HG03378 (cell line): ENCODE results near the gene CUTA.

Experiments
- ATAC-seq: cut with Tn5 transposase; IDR thresholded peaks from one replicate; pipeline ENCODE4 v1.9.1; 2021; ENCODE audit warnings: mild to moderate bottlenecking, moderate library complexity; ENCODE audit not compliant: unreplicated experiment

Gene CUTA, protein sequence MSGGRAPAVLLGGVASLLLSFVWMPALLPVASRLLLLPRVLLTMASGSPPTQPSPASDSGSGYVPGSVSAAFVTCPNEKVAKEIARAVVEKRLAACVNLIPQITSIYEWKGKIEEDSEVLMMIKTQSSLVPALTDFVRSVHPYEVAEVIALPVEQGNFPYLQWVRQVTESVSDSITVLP

DNA sequence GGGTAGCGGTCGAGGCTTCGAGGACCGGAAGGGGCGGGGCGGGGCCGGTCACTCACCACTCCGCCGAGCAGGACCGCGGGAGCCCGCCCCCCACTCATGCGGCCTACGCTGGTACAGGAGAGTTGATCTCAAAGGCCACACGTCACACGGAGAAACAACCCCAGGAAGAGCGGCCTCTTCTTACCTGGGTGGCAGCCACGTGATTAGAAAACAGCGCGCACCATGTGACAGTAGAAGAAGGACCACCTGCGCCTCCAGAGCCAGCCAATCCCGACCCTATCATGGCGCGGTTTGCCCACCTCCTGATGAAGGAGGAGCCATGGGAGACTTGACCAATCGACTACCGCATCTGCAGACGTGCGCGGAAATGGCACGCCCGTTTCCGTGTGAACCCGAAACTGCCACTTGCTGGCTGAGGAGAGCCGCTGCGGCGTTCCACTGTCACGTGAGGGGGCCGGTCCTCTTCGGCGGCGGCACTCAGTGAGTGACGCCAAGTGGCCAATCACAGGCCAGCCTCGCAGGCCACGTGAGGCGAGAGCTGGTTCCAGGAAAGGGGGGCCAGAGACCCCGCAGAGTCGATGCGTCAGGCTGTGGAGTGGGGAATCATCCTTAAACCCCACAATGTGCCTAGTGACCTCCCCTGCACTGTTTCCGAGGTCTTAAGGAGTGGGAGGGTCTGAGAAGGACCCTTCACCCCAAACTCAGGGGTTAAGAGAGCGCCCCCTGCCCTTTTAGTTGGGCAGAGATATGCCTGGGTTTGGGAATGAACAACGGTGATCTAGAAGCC lies at the start of gene CUTA:
Gene CUTA, minus strand, starts transcription at position 205 of the 787 bp plus-strand sequence. Its CDS starts 107 bp downstream, at position 98.
- peak; percentile 82 for ATAC-seq

DNA sequence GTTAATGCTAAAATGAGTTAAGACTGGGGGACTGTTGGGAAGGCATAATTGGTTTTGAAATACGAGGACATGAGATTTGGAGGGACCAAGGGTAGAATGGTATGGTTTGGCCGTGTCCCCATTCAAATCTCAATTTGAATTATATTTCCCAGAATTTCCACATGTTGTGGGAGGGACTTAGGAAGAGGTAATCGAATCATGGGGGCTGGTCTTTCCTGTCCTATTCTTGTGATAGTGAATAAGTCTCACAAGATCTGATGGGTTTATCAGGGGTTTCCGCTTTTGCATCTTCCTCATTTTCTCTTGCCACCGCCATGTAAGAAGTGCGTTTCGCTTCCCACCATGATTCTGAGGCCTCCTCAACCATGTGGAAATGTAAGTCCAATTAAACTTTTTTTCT lies 49.2 kb upstream of the CUTA start:
- ATAC-seq, result no peak

DNA sequence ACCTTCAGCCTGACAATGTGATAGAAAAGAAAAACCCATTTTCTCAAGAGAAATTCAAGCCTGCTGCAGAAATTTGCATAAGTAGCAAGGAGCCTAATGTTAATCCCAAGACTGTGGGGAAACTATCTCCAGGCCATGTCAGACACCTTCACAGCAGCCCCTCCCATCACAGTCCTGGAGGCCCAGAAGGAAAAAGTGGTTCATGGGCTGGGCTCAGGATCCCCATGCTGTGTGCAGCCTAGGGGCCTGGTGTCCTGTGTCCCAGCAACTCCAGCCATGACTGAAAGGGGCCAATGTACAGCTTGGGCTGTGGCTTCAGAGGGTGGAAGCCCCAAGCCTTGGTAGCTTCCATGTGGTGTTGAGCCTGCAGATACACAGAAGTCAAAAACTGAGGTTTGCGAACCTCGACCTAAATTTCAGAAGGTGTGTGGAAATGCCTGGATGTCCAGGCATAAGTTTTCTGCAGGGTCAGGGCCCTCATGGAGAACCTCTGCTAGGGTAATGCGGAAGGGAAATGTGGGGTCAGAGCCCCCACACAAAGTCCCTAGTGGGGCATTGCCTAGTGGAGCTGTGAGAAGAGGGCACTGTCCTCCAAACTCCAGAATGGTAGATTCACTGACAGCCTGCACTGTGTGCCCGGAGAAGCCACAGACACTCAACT lies 48.3 kb upstream of the CUTA start:
- no peak for ATAC-seq

DNA sequence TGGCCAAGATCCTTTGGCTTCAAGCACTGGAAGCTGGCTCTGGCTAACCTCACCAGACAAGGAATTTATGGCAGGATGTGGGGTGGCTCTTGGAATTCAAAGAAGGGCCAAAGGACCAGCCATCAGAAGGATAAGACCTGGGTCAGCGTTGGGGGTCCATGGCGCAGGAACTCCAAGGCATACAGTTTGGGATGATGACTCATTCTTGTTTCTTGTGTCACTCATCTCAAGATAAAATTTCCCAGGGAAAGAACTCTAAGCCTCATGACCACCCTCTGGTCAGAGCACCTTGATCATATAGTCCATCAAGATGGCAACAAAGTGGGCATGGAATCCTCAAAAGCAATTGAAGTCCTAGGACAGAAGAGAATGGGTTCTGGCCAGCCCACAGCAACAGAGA lies 41.3 kb upstream of the CUTA start:
- ATAC-seq, result no peak

DNA sequence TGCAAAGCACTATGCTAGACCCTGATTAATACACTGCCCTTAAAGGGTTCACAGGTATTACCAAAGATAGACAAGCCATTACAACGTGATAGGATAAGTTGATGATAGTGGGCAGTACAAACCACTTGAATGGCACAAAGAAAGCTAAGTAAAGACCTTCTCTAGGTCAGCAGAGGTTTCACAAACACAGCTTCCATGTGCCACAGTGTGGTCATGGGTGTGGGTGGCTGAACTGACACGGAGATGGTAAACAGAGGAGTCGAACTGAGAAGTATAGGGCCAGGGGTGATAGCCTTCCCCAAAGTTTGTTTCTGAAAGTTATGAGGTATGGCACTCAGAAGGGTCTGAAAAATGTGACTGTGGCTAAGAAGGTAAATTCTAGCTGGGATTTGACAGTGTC lies 40.8 kb upstream of the CUTA start:
- ATAC-seq, result no peak

DNA sequence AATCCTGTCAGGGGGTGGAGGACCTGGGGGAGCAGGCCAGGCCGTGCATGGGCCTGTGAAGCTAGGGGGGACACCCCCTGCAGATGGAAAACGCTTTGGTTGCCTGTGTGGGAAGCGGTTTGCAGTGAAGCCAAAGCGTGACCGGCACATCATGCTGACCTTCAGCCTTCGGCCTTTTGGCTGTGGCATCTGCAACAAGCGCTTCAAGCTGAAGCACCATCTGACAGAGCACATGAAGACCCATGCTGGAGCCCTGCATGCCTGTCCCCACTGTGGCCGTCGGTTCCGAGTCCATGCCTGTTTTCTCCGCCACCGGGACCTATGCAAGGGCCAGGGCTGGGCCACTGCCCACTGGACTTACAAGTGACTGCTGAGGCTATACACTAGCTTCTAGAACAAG lies 38.2 kb upstream of the CUTA start:
- no peak for ATAC-seq

DNA sequence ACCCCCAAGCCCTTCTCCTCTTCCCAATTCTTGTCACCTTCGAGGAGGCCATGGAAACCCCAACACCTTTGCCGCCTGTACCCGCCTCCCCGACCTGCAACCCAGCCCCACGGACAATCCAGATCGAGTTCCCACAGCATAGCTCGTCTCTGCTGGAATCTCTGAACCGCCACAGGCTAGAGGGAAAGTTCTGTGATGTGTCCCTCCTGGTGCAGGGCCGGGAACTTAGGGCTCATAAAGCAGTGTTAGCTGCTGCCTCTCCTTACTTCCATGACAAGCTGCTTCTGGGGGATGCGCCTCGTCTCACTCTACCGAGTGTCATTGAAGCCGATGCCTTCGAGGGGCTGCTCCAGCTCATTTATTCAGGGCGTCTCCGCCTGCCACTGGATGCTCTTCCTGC lies 37.1 kb upstream of the CUTA start:
- no peak for ATAC-seq

DNA sequence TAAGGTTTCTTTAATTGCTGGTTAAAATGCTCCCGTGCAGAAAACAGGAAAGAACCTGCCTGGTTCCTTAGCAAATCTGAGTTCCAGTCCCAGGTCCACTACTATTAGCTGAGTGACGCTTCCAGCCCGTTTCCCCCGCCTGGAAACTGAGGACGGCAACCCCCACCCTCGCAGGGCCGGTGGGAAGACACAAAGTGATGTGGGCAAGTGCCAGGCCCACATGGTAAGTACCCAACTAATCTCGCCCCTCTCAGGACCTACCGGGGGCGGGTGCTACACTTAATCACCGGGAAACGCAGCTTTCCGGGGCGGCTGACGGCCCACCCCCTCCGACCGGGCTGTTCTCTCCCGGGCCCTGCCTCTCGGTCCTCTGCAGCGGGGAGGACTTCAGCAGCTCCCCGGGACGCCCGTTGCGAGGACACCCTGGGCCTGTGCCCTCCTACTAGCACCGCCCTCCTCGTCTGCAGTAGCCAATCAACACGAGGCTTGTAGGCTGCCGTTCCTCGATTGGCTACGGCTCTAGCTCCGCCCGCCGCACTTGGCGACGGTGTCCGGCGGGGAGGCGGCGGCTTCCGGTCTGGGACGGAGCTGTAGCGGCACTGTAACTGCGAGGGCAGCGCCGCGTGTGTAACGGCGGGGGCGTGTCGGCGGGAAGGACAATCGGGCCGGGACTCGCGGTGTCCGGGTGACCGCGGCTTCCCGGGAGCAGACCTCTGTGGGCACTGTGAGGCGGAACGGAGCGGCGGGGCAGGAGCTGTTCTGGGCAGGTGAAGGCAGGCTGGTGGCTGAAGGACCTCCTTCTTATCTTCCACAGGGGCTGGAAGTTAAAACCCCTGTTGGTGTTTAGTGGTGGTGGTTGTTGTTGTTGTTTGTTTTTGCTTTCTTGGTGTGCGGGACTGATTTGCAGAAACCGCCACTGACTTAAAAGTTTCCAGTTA lies 36.4 kb upstream of the CUTA start, which contains the start of gene ZBTB9:
Gene ZBTB9, plus strand, starts transcription at position 568 of the 938 bp plus-strand sequence. CDS start 525 bp downstream, outside the sequence.
- ATAC-seq, result peak; percentile 91

DNA sequence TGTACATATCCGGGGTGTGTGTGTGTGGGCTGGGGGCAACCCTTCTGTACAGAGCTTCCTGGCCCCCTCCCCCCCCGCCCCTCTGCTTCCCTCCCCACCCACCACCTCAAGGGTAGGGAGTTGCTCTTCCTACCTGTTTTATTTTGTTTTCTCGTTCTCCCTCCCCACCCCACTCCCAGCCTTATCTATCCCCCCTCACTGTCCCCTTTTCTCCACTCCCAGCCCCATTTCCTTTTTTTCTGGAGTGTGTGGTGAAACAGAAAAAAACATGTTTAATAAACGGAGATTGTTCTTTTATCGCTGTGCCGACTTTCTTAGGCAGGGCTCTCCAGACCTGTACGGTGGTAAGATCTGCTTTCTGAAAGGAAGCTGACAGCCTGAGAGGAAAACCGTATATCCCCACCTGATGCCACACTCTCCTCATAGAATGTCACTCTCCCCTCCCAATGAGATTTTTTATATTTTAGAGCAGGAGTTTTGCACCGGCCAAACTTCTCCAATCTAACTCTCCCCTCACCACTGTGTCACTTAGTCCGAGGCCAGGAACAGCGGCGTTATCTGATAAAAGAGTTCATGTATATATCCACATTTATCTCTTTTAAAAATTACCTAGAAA lies 35.6 kb upstream of the CUTA start:
- no peak for ATAC-seq

DNA sequence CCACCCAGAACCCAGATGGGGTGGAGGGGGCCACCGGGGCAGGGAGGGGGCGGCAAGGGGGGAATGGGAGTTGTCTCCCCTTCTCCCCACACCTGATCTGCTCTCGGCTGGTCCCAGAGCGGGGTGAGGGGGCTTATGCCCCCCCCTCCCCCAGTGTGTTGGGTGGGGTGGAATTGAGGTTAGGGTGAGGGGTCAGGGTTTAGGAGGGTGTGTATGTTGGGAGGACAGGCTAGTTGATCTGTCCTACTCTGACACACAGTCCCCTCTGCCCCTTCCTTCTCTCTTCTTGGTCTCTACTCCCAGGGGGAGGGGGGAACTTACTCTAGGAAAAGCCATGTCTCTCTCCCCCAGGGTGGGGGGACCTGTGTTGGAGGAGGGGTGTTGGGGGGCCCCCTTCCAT lies 34.6 kb upstream of the CUTA start:
- no peak for ATAC-seq

DNA sequence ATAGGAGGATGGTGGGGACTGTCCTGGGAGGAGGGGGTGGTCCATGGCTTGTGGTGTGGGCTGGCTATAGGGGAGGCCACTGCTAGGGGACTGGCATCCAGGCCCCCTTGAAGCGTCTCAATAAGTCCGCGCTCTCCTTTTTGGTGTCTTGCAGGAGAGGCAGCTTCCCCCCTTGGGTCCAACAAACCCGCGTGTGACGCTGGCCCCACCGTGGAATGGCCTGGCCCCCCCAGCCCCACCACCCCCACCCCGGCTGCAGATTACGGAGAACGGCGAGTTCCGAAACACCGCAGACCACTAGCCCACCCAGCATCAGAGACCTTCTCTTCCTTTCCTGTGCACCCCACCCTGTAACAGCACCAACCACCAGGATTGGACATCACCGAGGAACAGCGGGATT lies 33.7 kb upstream of the CUTA start:
- ATAC-seq, result no peak

DNA sequence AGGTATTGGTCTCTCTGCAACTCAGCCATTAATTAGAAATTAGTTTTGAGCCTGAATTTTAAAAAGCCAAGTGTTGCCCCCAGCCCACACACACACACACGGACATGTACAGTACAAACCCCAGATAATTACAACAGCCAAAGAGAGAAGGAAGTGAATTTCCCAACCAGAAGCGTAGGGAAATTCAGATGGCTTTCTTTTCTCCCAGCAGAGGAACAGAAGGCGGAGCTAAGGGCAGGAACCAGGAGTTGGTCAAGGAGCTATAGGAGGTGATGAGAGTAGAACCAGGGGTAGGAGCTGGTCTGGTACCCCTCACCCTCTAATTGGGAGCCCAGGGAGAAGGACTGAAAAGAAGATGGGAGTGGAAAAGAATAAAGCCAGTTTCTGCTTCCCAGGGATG lies 32.5 kb upstream of the CUTA start:
- no peak for ATAC-seq

DNA sequence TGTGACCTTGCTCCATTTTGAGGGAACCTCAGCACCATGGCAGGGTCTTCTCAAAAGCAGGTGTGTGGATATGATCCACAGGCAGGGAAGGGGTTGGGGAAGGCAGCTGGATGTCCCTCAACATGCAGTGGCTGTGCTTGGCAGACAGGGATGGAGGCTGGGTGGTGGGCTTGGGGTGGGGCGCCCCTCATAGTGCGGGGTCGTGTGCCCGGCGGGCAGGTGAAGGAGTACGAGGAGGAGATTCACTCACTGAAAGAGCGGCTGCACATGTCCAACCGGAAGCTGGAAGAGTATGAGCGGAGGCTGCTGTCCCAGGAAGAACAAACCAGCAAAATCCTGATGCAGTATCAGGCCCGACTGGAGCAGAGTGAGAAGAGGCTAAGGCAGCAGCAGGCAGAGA lies 28.4 kb upstream of the CUTA start:
- no peak for ATAC-seq

DNA sequence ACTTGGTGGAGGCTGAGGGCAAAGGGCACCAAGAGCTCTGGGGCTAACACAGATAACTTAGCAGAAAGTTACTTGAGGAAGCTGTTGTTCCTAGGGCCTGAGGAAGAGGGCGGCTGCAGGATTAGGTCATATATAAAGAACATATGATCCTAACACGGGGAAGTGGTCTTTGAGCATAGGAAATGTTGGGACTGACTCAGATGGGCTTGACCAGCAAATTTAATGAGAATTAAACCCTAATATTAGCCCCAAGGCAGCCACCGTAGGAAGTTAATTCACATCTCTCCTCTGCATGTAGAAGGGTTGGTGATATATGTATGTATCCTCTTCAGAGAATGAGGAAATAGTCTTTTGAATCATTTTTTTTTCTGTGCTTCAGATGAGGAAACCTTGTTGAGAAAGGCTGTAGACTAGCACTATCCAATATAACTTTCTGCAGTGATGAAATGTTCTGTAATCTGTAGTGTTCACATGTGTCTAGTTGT lies 27.3 kb upstream of the CUTA start:
- ATAC-seq, result no peak

DNA sequence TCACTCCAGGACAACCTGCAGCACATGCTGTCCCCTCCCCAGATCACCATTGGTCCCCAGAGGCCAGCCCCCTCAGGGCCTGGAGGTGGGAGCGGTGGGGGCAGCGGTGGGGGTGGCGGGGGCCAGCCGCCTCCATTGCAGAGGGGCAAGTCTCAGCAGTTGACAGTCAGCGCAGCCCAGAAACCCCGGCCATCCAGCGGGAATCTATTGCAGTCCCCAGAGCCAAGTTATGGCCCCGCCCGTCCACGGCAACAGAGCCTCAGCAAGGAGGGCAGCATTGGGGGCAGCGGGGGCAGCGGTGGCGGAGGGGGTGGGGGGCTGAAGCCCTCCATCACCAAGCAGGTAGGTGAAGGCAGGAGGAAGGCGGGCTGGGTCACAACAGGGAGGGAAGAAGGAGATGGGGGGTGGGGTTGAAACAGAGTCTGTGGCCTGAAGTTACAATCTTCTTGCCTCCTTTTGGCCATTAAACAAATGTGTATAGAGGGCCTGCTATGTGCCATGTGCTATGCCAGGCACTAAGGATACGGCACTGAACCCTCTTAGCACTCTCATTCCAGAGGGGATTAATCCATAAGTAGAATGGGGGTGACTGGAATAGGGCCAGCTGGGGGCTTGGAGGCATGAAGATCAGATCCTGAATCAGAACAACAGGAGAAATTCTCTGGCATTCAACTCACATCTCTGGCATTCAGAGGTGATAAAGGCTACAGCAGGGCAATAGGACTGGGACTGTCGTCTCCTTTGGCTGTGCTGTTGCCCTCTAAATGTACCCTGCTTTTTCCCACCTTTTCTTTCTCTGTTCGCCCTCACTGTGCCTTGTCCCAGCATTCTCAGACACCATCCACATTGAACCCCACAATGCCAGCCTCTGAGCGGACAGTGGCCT lies 26.0 kb upstream of the CUTA start:
- ATAC-seq, result no peak

DNA sequence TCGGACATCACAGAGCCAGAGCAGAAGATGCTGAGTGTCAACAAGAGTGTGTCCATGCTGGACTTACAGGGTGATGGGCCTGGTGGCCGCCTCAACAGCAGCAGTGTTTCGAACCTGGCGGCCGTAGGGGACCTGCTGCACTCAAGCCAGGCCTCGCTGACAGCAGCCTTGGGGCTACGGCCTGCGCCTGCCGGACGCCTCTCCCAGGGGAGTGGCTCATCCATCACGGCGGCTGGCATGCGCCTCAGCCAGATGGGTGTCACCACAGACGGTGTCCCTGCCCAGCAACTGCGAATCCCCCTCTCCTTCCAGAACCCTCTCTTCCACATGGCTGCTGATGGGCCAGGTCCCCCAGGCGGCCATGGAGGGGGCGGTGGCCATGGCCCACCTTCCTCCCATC lies 25.1 kb upstream of the CUTA start:
- no peak for ATAC-seq

DNA sequence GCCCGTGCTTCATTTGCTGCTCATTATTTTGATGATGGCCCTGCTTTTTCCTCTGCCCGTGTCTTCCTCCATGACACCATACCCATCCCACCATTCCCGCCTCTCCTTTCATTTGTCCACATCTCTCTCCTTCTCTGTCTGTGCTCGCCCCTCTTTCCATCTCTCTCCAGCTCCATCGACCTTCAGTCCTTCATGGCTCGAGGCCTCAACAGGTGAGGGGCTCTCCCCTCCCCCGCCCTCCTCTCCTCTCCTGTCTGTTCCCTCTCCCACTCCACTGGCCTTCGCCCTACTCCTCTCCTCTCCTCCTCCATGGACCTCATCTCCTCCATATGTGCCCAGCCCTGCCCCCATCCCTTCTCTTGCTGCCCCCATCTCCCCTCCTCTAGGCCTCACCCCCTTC lies 24.4 kb upstream of the CUTA start:
- ATAC-seq, result no peak

DNA sequence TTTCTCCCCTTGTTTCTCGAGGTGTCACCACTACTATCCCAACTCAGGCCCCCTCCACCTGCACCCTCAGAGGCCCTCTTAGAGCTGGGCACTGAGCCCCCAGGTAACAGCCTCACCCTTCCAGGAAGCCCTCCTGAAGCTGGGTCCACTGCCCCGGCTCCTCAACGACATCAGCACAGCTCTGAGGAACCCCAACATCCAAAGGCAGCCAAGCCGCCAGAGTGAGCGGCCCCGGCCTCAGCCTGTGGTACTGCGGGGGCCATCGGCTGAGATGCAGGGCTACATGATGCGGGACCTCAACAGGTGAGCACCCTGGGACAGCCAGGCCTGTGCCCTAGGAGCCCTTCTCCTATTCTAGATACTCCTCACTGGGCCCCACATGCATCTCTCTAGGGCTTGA lies 23.6 kb upstream of the CUTA start:
- ATAC-seq, result no peak

DNA sequence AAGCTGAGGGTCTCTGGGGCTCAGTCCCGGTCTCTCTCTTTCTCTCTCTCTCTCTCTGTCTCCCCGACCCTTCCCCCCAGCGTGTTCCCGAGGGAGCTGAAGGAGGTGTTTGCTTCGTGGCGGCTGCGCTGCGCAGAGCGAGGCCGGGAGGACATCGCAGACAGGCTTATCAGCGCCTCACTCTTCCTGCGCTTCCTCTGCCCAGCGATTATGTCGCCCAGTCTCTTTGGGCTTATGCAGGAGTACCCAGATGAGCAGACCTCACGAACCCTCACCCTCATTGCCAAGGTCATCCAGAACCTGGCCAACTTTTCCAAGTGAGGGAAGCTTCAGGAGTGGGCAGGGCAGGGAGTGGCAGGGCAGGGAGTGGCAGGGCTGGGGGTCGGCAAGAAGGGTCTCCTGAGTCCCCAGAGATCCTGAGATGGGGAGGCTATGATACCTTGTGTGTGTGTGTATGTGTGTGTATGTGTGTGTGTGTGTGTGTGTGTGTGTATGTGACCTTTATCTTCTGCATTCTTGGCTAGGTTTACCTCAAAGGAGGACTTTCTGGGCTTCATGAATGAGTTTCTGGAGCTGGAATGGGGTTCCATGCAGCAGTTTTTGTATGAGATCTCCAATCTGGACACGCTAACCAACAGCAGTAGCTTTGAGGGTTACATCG lies 22.9 kb upstream of the CUTA start:
- no peak for ATAC-seq
